Measurements from ENCODE around the gene CBFA2T3.
A peak's percentile ranks its signal among the peaks of the same experiment; 100 is the strongest.

GRCh38 chr16:88837806-88838205, 139.2 kb downstream of the CBFA2T3 start:
- TF ChIP-seq CTCF (IDR thresholded peaks at IDR 0.05) (peak in 1 of 6 experiments; percentile 8), POLR2A (IDR thresholded peaks at IDR 0.05) (no peak)
